ENCODE data around the gene CMTM8.
"Not testable (repeated sequence)": the region's sequence is repeated elsewhere in the genome, so short reads cannot be mapped to it uniquely, and the experiment has no call there.

CMTM8 gene

GRCh38 chr3:32228743-32229142 lies 9.7 kb upstream of the CMTM8 start:
- not testable (repeated sequence) for DNase-seq (ENCODE audit: low read depth in 2 of 3, low spot score in 2 of 3)

DNA sequence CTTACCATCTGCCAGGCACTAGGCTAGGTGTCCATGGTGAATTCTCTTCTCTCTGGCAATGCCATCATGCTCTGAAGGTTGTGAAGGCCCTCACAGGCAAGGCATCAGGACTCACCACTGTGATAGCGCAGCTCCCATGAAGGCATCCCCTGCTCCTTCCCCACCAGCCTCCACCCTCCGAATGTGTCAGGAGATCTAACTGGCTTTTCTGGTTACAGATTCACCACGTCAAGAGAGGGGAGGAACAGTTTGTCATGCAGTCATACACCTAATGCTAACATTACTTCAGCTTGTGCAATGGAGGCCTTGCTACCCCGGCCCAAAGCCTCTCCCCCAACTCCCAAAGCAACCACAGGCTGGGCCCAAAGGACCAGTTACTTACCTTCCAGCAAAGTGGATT lies 8.9 kb upstream of the CMTM8 start:
- DNase-seq (ENCODE audit: low read depth in 2 of 3, low spot score in 2 of 3), result no peak

DNA sequence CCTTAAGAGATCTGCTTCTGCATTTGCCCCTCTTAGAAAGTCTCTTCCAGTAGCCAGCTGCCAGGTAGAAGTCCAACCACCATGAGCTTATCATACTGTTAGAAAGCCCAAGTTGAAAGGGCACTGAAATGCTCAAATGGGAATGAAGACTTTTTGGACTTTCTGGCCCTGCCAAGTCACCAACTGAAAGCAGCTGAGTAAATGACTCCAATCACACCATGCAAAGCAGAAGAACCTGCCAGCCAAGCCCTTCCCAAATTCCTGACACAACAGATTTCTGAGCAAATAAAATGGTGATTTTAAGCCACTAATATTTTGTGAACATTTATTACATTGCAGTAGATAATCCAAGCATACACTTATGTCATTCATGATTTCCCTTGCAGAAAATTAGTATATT lies 2.1 kb upstream of the CMTM8 start:
- DNase-seq (ENCODE audit: low read depth in 2 of 3, low spot score in 2 of 3), result no peak

- DNase-seq (ENCODE audit: low read depth in 2 of 3, low spot score in 2 of 3), result no peak
Observed at GRCh38 chr3:32237670-32238452, 619 bp upstream of the CMTM8 start.

- no peak for DNase-seq (ENCODE audit: low read depth in 2 of 3, low spot score in 2 of 3)
Observed at GRCh38 chr3:32239307-32240158, 1.1 kb downstream of the CMTM8 start.

DNA sequence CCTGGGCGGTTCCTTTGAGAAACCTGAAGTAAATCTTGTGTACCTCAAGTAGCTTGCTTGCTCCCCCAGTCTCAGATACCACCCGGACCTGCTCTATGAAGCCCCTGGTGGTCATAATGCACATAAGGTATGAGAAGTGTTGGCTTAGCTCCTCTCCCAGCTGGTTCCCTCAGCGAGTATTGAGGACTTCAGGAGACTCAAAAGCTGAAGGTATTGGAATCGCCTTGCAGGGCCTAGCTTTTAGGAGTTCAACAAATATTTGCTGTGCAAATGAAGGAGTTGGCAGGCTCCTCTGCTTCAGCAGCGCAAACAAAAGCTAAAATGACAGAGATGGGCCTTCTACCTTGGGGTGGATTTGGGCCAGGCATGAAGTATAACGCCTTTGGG lies 1.7 kb downstream of the CMTM8 start:
- DNase-seq (ENCODE audit: low read depth in 2 of 3, low spot score in 2 of 3), result peak in 1 of 3 experiments; percentile 22

DNA sequence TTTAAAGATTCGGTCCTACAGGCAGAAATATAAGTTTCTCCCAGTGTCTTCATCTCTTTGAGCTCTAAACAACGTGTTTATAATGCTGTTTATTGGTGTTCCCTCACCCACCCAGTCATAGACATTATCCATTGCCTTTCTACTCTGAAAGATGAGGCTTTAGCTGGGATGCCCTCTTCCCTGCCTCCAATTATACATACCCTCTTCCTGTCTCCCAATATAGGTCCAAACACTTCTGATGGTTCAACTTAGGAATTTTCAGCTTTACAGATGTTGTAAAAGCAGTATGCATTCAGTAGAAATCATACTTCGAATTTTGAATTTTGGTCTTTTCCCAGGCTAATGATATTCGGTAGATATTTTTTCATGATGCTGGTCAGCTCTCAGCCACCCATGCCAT lies 2.6 kb downstream of the CMTM8 start:
- DNase-seq (ENCODE audit: low read depth in 2 of 3, low spot score in 2 of 3), result no peak

DNA sequence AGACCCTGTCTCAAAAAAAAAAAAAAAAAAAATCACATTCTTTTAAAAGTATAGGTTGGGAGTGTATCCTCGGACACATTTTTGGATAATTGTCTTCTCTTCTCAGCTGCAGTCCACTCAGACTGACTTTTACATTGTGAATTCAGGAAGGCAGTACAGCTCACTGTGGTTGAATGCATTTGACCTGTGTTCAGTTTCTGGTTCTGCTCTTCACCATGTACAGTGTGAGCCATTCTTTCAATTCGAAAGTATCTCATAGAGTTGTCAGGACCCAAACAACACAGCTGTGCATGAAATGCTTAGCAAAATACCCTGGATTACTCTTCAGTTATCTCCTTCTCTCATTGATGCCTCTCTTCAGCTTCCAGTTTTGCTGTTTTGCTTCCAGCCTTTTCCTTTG lies 5.0 kb downstream of the CMTM8 start:
- DNase-seq (ENCODE audit: low read depth in 2 of 3, low spot score in 2 of 3), result no peak

DNA sequence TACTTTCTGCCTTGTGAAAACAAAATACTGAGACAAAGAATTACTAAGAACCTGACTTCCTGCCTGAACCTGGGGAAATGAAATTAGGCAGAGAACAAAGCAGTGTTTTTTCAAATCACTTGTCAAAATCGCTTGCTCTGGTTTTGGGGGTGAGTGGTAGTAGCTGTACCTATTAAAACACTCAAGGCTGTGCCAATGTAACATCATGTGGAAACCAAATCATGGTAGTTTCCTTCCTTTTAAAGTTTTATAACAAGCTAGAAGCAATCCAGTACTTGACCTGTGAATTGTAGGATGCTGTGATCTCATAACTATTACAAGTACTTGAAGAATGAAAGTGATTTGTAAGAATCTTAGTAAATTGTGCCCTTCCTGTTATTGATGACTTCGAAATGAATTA lies 6.7 kb downstream of the CMTM8 start:
- no peak for DNase-seq (ENCODE audit: low read depth in 2 of 3, low spot score in 2 of 3)

DNA sequence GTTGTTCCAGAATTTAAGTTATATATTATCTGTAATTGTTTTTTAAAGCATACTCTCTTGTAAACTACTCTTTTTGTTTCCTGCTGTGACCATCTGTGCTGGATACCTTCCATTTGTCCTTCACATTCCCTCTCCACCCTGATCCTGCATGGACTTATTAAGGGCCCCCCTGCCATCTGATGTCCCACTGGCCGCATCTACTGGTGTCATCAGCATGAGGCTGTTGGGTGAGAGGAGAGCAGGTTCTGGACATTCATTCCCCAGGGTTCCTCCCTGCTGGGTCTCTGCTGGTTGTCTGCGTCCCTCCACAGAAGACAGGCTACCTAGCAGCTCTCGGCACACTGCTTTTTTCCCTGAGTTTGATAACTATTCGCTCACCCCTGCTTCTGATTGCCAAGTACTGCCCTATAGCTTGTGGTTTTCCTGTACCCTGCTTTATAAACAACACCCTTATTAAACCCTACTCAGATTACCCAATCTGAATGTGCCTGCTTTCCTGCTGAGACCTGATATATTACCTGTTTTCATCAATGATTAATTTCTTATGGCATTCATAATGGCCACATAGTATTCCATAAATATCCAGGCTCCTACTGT lies 7.7 kb downstream of the CMTM8 start:
- no peak for DNase-seq (ENCODE audit: low read depth in 2 of 3, low spot score in 2 of 3)

DNA sequence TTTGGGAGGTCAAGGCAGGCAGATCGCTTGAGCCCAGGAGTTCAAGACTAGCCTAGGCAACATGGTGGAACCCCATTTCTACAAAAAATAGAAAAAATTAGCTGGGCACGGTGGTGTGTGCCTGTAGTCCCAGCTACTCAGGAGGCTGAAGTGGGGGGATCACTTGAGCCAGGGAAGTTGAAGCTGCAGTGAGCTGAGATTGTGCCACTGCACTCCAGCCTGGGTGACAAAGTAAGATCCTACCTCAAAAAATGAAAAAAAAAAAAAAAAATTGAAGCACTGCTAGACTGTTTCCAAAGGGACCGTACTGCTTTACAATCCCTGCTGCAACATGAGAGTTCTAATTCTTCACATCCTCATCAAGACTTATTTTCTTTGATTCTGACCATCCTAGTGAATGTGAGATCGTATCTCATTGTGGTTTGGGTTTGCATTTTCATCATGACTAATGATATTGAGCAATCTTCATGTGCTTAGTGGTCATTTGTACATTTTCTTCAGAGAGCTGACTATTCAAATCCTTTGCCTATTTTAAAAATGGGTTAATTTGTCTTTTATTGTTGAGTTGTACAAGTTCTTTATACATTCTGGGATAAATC lies 10.8 kb downstream of the CMTM8 start:
- DNase-seq (ENCODE audit: low read depth in 2 of 3, low spot score in 2 of 3), result no peak

GRCh38 chr3:32254268-32254667 lies 15.8 kb downstream of the CMTM8 start:
- no peak for DNase-seq (ENCODE audit: low read depth in 2 of 3, low spot score in 2 of 3)

DNA sequence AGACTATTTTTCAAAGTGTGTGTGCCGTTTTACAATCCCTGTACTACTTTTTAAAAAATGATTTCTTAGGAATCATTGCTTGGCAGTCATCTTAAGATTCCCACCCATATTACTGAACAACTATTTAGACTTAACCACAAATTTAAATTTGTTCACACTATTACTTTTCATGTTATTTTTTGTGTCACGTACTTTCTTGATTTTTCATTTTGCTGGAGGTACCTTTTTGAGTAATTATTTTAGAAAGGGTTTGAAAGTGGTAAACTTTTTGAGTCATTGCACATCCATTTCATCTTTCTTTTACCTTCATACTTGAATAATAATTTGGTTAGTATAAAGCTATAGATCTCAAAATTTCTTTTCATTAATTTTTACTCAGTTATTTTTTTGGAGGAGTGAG lies 16.9 kb downstream of the CMTM8 start:
- no peak for DNase-seq (ENCODE audit: low read depth in 2 of 3, low spot score in 2 of 3)

GRCh38 chr3:32256206-32256605 lies 17.7 kb downstream of the CMTM8 start:
- no peak for DNase-seq (ENCODE audit: low read depth in 2 of 3, low spot score in 2 of 3)

DNA sequence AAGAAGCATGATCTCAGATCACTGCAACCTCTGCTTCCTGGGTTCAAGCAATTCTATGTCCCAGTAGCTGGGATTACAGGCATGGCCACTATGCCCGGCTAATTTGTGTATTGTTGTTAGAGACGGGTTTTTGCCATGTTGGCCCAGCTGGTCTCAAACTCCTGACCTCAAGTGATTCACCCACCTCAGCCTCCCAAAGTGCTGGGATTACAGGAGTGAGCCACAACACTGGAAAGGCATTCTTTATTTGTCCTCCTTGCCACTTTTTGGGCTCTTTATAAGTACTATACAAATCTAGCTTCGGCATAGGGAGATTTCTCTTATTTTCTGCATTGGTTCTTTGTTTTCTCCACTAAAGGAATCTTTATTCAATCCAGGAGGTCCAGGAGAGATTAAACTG lies 18.6 kb downstream of the CMTM8 start:
- no peak for DNase-seq (ENCODE audit: low read depth in 2 of 3, low spot score in 2 of 3)

DNA sequence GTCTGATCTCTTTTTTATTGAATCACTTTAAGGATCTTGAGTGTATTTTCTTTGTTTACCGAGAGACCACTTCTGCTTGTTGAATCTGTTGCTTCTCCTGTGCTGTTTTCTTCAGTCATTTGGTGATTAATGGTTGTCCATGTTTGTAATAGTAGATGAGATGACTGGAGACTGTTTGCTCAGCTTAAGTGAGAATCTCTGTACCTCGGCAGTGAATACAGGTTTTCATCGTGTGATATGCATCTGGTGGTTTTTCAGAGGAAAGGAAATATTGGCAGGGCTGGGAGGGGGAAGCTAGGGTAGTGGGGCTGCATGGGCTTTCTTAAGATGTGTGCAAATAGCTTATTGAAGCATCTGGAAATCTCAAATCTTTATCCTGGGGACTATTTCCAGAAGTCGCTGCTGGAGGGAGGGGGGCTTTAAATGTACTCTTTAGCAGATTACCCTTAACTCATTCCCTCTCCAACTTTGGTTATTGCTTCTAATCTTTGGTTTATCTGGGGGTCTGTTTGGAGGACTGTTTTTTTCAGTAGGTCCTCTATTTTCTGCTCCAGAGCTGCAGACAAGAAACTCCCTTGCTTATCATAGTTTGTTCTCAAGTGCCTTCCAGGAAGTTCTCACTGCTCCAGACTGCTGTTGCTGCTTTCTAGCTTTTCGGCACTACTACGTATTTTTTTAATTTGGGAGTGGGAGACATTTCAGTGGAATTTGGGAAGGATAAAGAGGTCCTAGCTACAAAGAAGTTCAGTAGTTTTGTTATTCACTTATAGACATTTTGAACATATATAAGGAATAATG lies 19.4 kb downstream of the CMTM8 start:
- no peak for DNase-seq (ENCODE audit: low read depth in 2 of 3, low spot score in 2 of 3)

DNA sequence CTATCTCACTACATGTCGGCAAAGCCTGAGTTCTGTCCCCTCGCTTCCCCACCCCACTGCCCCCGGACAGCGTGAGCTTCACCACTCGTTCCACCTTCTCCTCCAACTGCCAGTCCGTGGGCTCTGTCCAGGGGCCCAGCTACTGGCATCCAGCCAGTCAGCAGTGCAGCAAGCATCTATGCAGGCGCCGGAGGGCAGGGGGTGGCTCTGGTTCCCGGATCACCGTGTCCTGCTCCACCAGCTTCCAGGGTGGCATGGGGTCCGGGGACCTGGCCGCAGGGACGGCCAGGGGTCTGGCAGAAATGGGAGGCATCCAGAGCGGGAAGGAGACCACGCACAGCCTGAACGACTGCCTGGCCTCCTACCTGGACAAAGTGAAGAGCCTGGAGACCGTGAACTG lies 20.4 kb downstream of the CMTM8 start:
- DNase-seq (ENCODE audit: low read depth in 2 of 3, low spot score in 2 of 3), result no peak

- DNase-seq (ENCODE audit: low read depth in 2 of 3, low spot score in 2 of 3), result no peak
Observed at GRCh38 chr3:32261545-32261944, 23.1 kb downstream of the CMTM8 start.

DNA sequence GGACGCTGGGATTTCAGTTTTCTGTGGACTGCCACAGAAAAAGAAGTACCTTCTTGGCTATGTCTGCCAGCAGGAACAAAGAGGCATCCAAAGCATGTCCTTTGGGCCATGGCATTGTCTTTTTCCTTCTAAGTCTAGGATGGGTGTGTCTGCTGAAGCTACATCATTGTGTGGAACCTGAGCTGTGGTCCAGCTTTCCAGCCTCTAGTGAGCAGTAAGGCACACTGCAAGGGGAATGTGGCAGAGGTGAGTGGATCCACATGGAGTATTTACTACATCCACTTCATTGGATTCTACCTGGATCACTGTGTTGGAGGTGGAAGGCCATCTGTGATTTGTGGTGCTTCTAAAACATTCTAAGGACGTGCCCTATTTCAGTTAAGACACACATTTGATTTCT lies 23.7 kb downstream of the CMTM8 start:
- DNase-seq (ENCODE audit: low read depth in 2 of 3, low spot score in 2 of 3), result no peak

GRCh38 chr3:32274306-32274705 lies 35.8 kb downstream of the CMTM8 start:
- no peak for DNase-seq (ENCODE audit: low read depth in 2 of 3, low spot score in 2 of 3)

DNA sequence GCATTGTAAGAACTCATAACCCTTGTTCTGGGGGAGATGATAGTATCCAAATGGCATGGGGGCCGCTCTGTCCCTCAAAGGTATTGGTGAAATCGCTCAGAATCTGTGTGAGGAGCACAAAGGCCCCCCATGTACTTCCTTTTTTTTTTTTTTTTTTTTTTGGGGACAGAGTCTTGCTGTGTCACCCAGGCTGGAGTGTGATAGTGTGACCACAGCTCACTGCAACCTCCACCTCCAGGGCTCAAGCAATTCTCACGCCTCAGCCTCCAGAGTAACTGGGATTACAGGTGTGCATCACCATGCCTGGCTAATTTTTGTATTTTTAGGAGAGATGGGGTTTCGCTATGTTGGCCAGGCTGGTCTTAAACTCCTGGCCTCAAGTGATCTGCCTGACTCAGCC lies 37.0 kb downstream of the CMTM8 start:
- DNase-seq (ENCODE audit: low read depth in 2 of 3, low spot score in 2 of 3), result no peak
